ENCODE results near the gene DYDC2.

The DYDC2 gene

GRCh38 chr10:80318742-80319141 lies 37.8 kb upstream of the DYDC2 start:
- H3K4me2 ChIP-seq (ENCODE audit: low read depth, low read length, poor library complexity, severe bottlenecking), result no peak overlapping the region
- H3K36me3 ChIP-seq (ENCODE audit: insufficient read depth, low read length), result no peaks in the 10 kb centered on the region
- TF ChIP-seq CTCF (conservative IDR thresholded peaks at IDR 0.05; ENCODE audit: low read length) (no peak), EZH2phosphoT487 (IDR thresholded peaks at IDR 0.05; ENCODE audit: borderline replicate concordance) (no peak)
- H4K20me1 ChIP-seq (ENCODE audit: insufficient read depth, low read length, poor library complexity, severe bottlenecking), result no peaks in the 10 kb centered on the region
- H3K79me2 ChIP-seq (ENCODE audit: insufficient read depth, low read length), result no peaks in the 10 kb centered on the region
- H3K4me3 ChIP-seq (ENCODE audit: low read length, poor library complexity, severe bottlenecking), result no peak overlapping the region
- no peaks in the 10 kb centered on the region for H3K9me2 ChIP-seq (replicated peaks; ENCODE audit: low read depth, low read length)
- H3K9ac ChIP-seq (ENCODE audit: low read depth, low read length, poor library complexity, severe bottlenecking), result no peak overlapping the region
- H3K27me3 ChIP-seq (ENCODE audit: insufficient read depth, low read length, poor library complexity, severe bottlenecking), result no peaks in the 10 kb centered on the region
- peaks cover 10% of the 10 kb centered on the region for H3K4me1 ChIP-seq (ENCODE audit: insufficient read depth, low read length, poor library complexity, severe bottlenecking)
- no peak overlapping the region for H2AFZ ChIP-seq (ENCODE audit: low read length)
- H3F3A ChIP-seq (ENCODE audit: low read depth), result no peaks in the 10 kb centered on the region
- H3K9me3 ChIP-seq (ENCODE audit: insufficient read depth, low read depth, low read length), result no peaks in the 10 kb centered on the region

DNA sequence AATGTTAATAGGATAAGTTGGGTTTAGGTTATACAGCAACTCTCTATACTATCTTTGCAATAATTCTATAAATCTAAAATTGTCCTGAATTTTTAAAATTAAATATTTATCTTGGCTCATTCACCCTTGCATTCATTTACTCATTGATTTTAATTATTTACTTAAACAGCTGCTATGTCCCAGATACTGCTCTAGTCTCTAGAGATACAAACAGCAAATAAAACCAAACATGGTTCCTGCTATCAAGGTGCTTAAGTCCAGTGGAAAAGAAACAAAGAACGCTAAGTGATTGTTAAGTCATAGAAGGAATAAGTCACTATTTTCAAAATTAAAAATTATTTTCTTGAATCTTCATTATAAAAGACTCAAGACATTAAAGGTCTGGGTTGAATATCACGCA lies 37.3 kb upstream of the DYDC2 start:
- Histone ChIP-seq H4K20me1 (ENCODE audit: insufficient read depth, low read length, poor library complexity, severe bottlenecking) (no peaks in the 10 kb centered on the region), H3K4me3 (ENCODE audit: low read length, poor library complexity, severe bottlenecking) (no peak overlapping the region), H2AFZ (ENCODE audit: low read length) (no peak overlapping the region), H3K27me3 (ENCODE audit: insufficient read depth, low read length, poor library complexity, severe bottlenecking) (no peaks in the 10 kb centered on the region), H3K4me1 (ENCODE audit: insufficient read depth, low read length, poor library complexity, severe bottlenecking) (peaks cover 14% of the 10 kb centered on the region), H3F3A (ENCODE audit: low read depth) (no peaks in the 10 kb centered on the region), H3K4me2 (ENCODE audit: low read depth, low read length, poor library complexity, severe bottlenecking) (no peak overlapping the region), H3K9ac (ENCODE audit: low read depth, low read length, poor library complexity, severe bottlenecking) (no peak overlapping the region), H3K9me3 (ENCODE audit: insufficient read depth, low read depth, low read length) (no peaks in the 10 kb centered on the region), H3K9me2 (replicated peaks; ENCODE audit: low read depth, low read length) (no peaks in the 10 kb centered on the region), H3K79me2 (ENCODE audit: insufficient read depth, low read length) (no peaks in the 10 kb centered on the region), H3K36me3 (ENCODE audit: insufficient read depth, low read length) (no peaks in the 10 kb centered on the region)
- TF ChIP-seq CTCF (conservative IDR thresholded peaks at IDR 0.05; ENCODE audit: low read length) (no peak), EZH2phosphoT487 (IDR thresholded peaks at IDR 0.05; ENCODE audit: borderline replicate concordance) (no peak)

- Histone ChIP-seq H3K9ac (ENCODE audit: low read depth, low read length, poor library complexity, severe bottlenecking) (no peak overlapping the region), H3F3A (ENCODE audit: low read depth) (no peaks in the 10 kb centered on the region), H3K4me2 (ENCODE audit: low read depth, low read length, poor library complexity, severe bottlenecking) (no peak overlapping the region), H3K4me3 (ENCODE audit: low read length, poor library complexity, severe bottlenecking) (no peak overlapping the region), H3K27me3 (ENCODE audit: insufficient read depth, low read length, poor library complexity, severe bottlenecking) (no peaks in the 10 kb centered on the region), H3K79me2 (ENCODE audit: insufficient read depth, low read length) (no peaks in the 10 kb centered on the region), H2AFZ (ENCODE audit: low read length) (no peak overlapping the region), H4K20me1 (ENCODE audit: insufficient read depth, low read length, poor library complexity, severe bottlenecking) (no peaks in the 10 kb centered on the region), H3K36me3 (ENCODE audit: insufficient read depth, low read length) (no peaks in the 10 kb centered on the region), H3K9me3 (ENCODE audit: insufficient read depth, low read depth, low read length) (no peaks in the 10 kb centered on the region), H3K4me1 (ENCODE audit: insufficient read depth, low read length, poor library complexity, severe bottlenecking) (peaks cover 16% of the 10 kb centered on the region), H3K9me2 (replicated peaks; ENCODE audit: low read depth, low read length) (no peaks in the 10 kb centered on the region)
- TF ChIP-seq CTCF (conservative IDR thresholded peaks at IDR 0.05; ENCODE audit: low read length) (no peak), EZH2phosphoT487 (IDR thresholded peaks at IDR 0.05; ENCODE audit: borderline replicate concordance) (no peak)
These were observed 36.8 kb upstream of the DYDC2 start for GRCh38 chr10:80319725-80320290.

Data from Loucy (cell line).